HG02943 (cell line): Measurements from ENCODE around the gene MMP14.

Source experiments
- ATAC-seq: cut with Tn5 transposase; IDR thresholded peaks from one replicate; pipeline ENCODE4 v1.9.1; 2021; ENCODE audit warnings: mild to moderate bottlenecking, low read depth, moderate library complexity; ENCODE audit not compliant: unreplicated experiment

MMP14 gene

DNA sequence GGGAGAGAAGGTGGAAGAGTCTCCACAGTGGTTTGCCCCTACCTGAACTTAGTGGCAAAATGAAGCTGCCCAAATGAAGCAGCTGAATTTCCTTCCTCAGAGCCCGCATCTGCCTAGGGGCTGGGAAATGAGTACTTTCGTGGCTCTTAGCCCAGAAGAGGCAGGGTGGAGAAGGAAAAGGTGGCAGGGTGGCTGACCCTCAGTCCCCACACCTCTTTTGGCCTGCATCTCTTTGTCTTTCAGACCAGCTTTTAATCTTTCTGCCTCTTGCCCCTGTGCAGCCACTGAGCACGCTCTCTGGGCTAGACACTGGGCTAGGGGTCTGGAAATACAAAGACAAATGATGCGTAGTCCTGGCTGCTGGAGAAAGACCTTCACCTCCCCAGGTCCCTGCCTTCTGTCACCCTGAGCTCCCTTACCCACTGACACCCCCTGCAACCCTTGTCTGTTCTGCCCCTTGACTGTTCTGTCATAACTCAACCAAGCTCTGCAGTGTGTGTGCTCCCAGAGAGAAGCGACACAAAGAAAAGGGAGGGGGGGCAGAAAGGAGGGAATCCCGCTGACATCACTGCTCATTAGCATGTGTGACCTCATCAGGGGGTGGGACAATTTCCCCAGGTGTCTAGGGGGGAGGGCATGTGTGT lies 46.3 kb downstream of the MMP14 start:
- no peak for ATAC-seq

GRCh38 chr14:22883173-22883976 lies 47.0 kb downstream of the MMP14 start, which contains the start of gene REM2:
TSS of gene REM2 (plus strand) at chr14:22883222. CDS start at chr14:22883288, 66 bp downstream.
- ATAC-seq = no peak

- no peak for ATAC-seq
These were observed 47.8 kb downstream of the MMP14 start for GRCh38 chr14:22884076-22884737.

GRCh38 chr14:22884738-22885523 lies 48.5 kb downstream of the MMP14 start:
- ATAC-seq = no peak

GRCh38 chr14:22885975-22886374 lies 49.6 kb downstream of the MMP14 start:
- no peak for ATAC-seq

DNA sequence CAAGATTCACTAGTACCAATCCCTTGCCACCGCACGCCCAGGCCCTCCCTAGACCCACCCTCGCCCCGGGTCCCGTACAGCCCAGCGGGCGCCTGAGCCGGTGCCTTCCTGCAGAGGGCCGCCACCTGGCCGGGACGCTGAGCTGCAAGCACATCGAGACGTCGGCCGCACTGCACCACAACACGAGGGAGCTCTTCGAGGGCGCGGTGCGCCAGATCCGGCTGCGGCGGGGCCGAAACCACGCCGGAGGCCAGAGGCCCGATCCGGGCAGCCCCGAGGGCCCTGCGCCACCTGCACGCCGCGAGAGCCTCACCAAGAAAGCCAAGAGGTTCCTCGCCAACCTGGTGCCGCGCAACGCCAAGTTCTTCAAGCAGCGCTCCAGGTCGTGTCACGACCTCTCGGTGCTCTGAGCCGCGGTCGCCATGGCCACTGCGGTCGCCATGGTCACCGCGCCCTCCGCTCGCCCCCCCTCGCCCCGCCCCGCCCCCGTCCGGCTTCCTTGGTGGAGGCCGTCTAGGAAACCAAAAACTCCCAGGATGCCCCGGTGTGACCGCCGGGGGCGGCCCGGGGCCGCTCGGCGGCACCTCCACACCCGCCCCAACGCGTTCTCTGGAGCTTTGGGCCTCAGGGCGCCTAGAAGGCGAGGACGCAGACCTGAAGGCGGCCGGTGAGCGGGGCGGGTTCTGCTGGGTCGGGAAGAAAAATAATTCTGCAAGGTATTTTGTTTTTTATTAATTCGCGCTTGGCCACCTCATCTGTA lies 50.3 kb downstream of the MMP14 start:
- ATAC-seq = peak; percentile 52

DNA sequence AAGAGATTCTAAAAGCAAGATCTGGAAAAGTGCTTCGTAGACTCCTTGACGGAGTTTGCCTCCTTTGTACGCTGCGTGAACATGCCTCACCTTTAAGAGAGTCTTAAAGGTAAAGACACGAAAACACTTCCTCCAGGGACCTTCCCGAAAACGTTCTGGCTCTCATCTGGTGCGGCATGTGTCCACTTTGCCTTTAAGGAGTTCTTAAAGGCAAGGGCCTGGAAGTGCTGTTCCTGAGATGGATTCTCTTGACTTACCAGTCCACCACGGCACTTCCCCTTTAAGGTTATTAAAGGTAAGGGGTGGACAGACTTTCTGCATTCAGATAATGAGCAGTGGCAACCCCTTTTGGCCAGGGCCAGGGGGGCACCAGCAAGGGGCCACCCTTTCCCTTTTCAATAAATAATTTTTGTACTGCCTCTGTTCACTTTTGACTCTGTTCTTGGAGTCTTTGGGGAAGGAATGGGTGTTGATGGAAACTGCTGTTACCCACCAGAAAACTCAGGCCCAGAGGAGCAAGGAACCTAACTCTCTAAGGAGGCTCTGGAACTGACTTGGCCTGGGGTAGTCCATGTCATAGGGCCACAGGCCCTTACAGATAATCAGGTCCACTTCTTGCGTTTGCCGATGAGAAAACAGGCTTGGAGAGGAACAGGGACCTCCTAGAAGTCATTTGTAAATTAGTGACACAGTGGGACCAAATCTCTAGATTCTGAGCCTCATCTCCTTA lies 51.0 kb downstream of the MMP14 start:
- peak; percentile 39 for ATAC-seq

- peak; percentile 37 for ATAC-seq
These were observed 51.6 kb downstream of the MMP14 start for GRCh38 chr14:22887990-22888378.

GRCh38 chr14:22888662-22889061 lies 52.3 kb downstream of the MMP14 start:
- no peak for ATAC-seq

DNA sequence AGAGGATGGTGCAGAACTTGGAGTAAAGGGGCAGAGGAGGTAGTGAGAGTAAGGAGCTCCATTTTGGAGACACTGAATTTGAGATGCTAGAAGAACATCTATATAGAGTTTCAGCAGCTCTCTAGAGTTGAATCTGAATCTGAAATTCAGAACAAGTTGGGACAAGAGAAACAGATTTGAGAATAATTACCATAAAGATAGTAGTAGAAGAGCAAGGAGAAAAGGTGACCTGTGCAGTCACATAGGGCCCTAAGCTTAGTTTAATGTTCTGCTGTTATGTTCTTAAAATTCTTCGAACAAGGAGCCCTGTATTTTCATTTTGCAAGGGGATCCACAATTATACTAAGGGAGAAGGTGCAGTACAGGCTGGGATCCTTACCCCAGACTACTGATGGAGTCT lies 54.0 kb downstream of the MMP14 start:
- no peak for ATAC-seq

DNA sequence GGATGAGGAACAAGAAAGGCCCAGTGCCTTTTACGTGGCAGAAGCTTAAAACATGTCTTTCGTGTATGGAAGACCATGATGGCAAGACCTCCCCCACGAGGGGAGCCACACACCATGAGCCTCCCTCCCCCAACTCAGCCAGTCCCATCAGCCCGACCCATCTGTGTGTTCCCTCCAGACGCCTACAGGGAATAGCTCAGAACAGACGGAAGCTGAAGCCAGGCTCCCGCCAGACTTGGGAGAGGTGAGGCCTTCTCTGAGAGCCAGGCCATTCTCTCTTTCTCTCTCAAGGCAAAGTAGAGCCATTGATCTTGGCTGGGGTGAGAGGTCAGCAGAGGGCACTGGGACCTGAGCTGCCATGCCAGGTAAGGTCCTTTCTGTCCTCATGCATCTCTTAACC lies 56.1 kb downstream of the MMP14 start:
- no peak for ATAC-seq

DNA sequence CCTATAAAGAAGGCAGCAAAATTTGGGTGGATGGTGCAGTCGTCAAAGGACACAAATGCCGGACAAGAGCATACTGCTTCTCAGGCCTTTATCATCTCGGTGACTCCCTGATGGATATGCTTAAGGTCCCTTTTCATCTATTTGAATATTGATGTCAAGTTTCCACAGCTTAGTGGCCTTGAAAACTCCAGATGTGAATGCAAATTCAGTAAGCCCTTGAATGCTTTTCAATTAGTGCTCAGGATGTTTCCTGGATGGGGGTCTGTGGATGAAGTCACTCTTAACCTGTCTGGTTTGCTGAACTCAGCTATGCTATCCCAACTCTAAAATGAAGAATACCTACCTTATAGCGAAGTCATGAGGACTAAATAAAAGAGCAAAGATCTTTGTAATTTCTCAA lies 57.3 kb downstream of the MMP14 start:
- no peak for ATAC-seq

DNA sequence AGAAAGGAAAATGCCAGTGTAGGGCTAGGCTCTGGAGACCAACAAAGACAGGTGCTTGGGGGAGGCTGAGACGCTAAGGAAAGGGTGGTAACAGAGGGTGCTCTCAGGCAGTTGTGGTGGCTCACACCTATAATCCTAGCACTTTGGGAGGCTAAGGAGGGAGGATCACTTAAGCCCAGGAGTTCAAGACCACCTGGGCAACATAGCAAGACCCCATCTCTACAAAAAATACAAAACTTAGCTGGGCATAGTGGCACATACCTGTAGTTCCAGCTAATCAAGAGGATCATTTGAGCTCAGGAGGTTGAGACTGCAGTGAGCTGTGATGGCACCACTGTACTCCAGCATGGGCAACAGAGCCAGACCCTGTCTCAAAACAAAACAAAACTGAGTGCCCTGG lies 59.0 kb downstream of the MMP14 start:
- ATAC-seq = no peak

DNA sequence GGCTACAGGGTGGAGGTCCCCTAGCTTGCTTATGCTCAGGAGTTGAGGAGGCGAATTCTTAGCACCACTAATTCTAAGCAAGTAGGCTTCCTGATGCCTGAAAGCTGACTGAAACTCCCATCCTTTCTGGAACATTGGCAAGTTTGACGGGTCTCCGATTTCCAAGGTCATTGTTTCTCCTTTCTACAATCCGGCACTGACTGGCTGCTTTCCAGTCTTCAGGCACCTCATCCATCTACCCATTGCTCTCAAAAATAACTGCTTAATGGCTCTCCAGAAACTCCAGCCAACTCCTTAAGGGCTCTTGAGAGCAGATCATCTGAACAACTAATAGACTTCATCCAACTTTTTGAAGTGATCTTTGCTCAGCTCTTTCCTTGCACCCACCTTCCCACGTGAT lies 60.0 kb downstream of the MMP14 start:
- no peak for ATAC-seq

GRCh38 chr14:22896760-22897159 lies 60.4 kb downstream of the MMP14 start:
- no peak for ATAC-seq

DNA sequence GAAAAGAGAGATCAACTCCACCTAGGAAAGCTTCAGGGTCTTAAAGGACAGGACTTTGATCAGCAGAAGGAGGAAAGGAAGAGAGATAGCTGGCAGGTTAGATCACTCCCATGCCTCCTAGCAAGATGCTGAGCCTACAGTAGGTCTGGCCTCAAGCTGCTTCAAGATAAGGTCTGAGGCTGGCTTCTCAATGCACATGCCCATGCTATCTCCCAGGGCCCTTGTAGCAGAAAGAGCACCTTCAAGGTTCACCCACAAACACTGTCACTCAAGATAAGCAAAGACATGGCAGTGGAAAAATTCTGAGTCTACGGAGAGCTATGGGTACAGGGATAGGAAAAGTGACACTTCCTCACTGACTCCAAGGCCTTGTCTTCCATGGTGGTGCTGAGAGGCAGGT lies 61.0 kb downstream of the MMP14 start:
- ATAC-seq = no peak
